Measurements from ENCODE around the gene MAP7.
A peak's percentile ranks its signal among the peaks of the same experiment; 100 is the strongest.
"Not testable (repeated sequence)": the region's sequence is repeated elsewhere in the genome, so short reads cannot be mapped to it uniquely, and the experiment has no call there.

The MAP7 gene

GRCh38 chr6:136412410-136412809 is 137.8 kb downstream of the MAP7 start:
- DNase-seq, result no peak

GRCh38 chr6:136411453-136412354 is 138.5 kb downstream of the MAP7 start:
- DNase-seq, result no peak

GRCh38 chr6:136411025-136411325 is 139.2 kb downstream of the MAP7 start:
- DNase-seq, result no peak

- DNase-seq, result no peak
Measured at GRCh38 chr6:136410201-136411024, 139.8 kb downstream of the MAP7 start.

GRCh38 chr6:136409597-136409996 is 140.6 kb downstream of the MAP7 start:
- DNase-seq, result no peak

- DNase-seq, result no peak
Measured at GRCh38 chr6:136408204-136408603, 142.0 kb downstream of the MAP7 start.

- DNase-seq, result no peak
Measured at GRCh38 chr6:136405420-136406029, 144.7 kb downstream of the MAP7 start.

- no peak for DNase-seq
Measured at GRCh38 chr6:136404627-136405419, 145.4 kb downstream of the MAP7 start.

GRCh38 chr6:136404007-136404406 is 146.2 kb downstream of the MAP7 start:
- no peak for DNase-seq

- DNase-seq, result peak; percentile 66
Measured at GRCh38 chr6:136403110-136403980, 146.9 kb downstream of the MAP7 start.

GRCh38 chr6:136401749-136402148 is 148.5 kb downstream of the MAP7 start:
- no peak for DNase-seq

GRCh38 chr6:136401236-136401635 is 149.0 kb downstream of the MAP7 start:
- DNase-seq, result not testable (repeated sequence)

GRCh38 chr6:136398453-136398852 is 151.8 kb downstream of the MAP7 start:
- no peak for DNase-seq

- DNase-seq, result no peak
Measured at GRCh38 chr6:136396908-136397307, 153.3 kb downstream of the MAP7 start.

GRCh38 chr6:136390959-136391358 is 159.3 kb downstream of the MAP7 start:
- not testable (repeated sequence) for DNase-seq

GRCh38 chr6:136387316-136387715 is 162.9 kb downstream of the MAP7 start:
- DNase-seq, result no peak

GRCh38 chr6:136383268-136383937 is 166.8 kb downstream of the MAP7 start:
- no peak for DNase-seq

- DNase-seq, result no peak
Measured at GRCh38 chr6:136382676-136383252, 167.5 kb downstream of the MAP7 start.

GRCh38 chr6:136378888-136379287 is 171.3 kb downstream of the MAP7 start:
- no peak for DNase-seq

GRCh38 chr6:136375836-136376235 is 174.4 kb downstream of the MAP7 start:
- not testable (repeated sequence) for DNase-seq

GRCh38 chr6:136371959-136372358 is 178.3 kb downstream of the MAP7 start:
- no peak for DNase-seq

Measured in midbrain (tissue), 1 donor.